ENCODE data around the gene ZNF683.
A peak's percentile ranks its signal among the peaks of the same experiment; 100 is the strongest.

The ZNF683 gene

DNA sequence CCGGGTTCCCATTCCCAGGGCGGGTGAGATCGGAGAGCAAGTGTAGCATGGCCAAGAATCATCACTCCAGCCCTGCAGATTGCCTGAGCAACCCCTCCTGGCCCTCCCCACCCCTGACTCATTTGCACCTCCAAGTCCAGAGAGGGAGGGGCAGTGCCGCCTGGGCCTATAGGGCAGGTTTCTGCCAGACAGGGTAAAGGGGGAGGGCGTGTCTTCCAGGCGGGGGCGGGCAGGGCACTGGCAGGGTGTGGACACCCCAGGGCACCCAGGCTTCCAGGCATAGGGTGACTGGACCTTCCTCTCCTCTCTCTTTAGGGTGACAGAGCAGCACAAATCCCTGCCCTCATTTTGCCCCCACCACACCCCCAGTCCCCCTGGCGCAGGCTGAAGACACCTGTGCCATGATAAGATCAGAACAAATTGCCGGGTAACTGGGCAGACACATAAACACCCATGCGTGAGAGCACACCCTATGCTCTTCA lies 15.4 kb downstream of the ZNF683 start:
- no peak for DNase-seq

DNA sequence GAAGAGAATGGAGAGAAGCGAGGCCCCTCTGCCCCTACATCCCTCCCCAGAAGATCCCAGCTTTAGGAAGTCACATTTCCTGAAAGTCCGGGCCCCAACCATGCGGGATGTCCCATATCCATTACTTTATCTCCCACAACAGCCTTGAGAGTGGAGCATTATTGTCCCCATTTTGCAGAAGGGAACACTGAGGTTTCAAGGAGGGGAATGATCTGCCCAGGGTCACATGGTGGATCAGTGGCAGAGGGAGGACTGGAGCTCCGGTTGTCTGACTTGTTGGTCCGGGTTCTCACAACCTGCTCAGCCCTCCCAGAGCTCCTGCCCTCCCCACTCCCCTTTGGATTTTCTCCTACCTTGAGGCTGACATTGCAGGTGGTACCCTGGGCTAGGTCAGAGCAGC lies 16.4 kb downstream of the ZNF683 start:
- DNase-seq, result no peak

DNA sequence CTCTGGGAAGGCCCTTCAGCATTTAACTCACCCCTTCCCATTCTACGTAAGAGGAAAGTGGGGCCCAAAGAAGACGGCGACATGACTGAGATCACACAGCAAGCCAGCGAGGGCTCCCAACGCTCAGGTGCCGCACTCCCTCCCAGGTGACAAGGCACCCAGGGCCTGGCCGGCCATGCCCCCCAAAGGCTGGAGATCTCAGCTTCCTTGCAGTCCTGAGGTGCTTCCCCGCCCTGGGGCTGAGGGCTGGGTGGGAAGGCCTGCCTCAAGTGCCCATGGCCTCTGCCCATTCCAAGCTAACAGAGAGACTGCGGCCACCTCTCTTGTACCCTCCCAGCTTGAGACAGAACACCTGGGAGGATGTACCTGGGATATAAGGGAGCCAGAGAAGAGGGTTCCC lies 17.6 kb downstream of the ZNF683 start:
- DNase-seq, result no peak

DNA sequence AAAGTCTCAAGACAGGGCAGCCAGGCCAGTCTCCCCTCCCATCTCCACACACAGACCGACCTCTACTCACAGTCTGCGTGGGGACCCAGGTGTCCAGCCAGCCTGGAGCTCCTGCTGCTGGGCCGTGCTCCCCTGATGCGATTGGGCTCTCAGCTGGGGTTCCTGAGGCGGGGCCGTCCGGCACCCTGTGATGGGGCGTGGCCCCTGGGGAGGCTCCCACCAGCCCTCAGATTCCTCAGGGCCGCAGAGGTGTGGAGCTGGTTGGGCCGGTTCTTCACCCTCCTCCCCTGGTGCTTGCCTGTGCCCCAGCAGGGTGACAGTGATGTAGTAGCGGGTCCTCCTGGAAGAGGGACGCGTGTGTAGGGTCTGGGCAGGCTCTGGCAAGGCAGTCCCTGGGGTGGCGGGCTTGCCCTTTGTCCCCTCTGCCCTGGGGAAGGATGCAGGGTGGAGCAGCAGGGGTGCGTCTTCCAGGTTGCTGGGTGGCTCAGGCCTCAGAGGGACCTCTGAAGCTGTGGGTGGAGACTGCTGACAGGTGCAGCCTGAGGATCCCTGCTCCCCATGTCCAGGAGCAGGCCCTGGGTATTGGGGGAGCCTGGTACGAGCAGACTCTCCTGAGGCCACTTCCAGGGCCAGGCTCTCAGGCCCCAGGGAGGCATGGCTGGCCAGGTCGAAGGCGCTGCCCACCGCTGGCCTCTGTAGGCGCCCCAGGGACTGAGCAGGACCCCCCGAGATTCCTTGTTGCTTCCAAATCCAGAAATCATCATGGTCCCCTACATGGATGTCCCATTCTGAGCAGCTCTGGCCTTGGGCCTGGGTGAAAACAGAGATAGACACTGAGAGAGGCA lies 18.4 kb downstream of the ZNF683 start, which contains the start of gene CRYBG2:
Gene CRYBG2 (minus strand): TSS at position 155 of the 845 bp plus-strand sequence. CDS start 7,473 bp downstream, outside the sequence.
- DNase-seq, result no peak

DNA sequence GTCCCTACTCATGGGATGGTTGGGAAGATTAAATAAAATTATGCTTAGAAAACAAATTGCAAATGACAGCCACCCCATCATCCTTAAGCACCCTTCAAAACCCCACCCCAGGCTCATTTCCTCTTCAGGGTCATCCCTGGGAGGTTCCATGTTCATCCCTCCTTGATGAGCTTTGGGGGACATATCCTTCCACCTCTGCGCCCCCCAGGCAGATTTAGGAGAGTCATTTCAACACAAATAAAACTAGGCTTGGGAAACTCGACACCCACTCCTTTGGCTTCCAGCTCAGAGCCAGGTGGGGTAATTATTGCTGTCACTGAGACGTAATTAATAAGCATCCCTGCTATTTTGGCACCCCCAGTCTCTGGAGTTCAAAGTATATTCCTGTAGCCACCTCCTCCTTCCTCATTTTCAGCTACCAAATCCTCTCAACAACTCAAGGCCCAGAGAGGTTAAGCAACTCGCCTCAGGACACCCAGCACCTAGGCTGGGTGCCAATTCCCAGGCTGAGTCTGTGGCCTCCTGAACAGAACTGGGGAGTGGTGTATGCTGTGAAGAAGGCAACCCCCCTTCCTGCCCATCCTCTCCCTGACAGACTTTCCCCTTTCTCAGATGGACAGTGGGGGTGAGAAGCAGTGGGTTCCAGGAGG lies 19.2 kb downstream of the ZNF683 start:
- no peak for DNase-seq

DNA sequence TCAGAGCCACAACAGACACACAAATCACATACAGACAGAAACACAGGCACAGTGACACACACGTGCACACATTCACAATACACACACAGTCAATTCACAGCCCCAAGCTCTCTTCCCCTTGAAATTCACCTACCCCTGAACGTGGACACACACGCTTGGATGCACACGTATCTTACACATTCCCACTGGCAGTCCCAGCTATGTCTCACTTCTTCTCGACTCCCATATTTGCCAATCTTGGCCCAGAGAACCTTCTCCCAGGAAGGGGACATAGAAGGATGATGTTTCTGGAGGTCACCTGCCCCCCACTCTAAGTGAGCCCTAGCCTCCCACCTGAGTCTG lies 20.2 kb downstream of the ZNF683 start:
- DNase-seq, result no peak

DNA sequence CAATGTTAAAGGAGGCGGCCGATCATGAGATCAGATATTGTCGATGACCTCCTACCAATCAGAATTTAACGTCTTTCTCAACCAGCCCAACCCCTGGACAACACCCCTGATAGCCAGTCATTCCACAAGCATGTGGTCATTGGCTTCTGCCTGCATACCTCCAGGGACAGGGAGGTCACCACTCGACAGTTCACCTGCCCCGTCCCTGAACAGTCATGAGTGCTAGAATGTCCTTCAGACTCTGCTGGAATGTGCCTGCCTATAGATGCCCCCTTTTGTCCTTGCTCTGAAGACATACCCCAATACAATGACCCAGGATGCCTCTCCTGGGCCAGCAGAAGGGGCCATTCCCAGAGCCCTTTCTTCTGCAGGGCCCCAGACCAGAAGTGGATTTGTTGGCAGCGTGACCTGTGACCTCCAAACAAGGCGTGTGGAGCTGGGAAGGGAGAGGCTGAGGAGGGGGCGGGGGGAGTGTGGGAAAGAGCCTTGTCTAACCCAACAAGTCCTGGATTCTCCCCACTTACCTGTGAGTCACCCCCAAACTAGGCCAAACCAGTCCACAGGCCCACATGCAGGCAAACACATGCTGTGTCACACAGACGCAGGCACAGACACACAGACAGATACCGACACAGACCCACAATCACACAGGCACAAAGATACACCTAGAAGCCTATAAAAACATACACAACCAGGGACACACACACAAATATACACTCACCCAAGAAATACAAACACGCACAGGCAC lies 20.8 kb downstream of the ZNF683 start:
- no peak for DNase-seq

DNA sequence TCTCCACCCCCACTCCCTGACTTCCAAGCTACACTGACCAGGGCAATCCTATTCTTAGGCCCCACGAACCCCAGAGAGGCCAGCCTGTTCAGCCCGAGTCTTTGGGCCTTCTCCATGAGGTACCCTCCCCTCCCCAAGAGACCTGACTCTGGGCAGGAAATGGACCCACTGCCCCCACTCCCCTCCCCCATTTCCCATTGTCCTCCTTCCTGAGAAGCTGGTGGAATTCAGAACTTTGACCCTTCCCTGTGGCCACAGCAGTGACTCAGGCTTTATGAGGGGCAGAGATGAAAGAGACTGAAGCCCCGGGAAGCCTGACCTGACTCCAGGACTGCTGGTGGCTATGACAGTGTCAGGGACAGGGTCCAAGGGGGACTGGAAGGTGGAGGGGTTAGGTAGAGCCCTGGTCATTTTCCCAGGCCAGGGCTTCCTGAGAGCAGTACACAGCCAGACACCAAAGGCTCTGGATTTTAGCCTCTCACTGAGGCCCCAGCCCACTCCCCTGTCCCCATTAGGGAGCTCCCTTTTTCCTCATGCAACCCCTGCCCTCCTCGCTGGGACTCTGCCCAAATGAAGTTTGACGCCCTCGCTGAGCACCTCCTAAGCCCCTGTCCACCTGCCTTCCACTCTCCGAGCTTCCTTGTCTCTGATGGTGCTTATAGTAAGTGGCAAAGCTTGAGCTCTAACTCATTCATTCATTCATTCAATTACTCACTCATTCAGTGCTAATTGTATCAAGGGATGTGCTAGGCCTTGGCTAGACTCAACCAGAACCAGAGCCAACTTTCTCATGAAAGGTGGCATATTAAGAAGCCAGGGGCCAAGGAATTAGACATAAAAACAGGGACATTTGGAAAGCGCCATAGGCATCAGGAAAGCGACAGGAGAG lies 21.6 kb downstream of the ZNF683 start:
- no peak for DNase-seq

DNA sequence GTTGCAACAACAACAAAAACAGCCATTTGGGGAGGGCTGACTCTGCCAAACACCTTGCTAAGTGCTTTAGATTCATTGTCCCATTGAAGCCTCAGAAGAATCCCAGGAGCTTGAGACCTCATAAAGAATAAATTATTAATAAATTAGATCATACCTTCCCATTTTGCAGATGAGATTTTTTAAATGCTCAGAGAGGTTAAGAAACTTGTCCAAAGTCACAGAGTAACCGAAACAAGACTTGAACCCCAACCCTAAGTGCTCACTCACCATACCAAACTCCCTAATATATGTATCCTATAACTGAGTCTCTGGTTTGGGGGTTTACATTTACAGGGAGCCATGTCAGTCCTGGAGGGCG lies 22.2 kb downstream of the ZNF683 start:
- no peak for DNase-seq

DNA sequence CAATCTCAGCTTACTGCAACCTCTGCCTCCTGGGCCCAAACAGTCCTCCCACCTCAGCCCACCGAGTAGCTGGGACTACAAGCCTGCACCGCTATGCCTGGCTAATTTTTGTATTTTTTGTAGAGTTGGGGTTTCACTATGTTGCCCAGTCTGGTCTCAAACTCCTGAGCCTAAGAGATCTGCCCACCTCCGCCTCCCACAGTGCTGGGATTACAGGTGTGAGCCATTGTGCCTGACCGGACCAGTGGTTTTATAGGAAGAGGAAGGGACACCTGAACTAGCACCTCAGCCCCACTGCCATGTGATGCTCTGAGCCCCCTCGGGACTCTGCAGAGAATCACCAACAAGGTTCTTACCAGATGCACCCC lies 22.7 kb downstream of the ZNF683 start:
- DNase-seq, result no peak

DNA sequence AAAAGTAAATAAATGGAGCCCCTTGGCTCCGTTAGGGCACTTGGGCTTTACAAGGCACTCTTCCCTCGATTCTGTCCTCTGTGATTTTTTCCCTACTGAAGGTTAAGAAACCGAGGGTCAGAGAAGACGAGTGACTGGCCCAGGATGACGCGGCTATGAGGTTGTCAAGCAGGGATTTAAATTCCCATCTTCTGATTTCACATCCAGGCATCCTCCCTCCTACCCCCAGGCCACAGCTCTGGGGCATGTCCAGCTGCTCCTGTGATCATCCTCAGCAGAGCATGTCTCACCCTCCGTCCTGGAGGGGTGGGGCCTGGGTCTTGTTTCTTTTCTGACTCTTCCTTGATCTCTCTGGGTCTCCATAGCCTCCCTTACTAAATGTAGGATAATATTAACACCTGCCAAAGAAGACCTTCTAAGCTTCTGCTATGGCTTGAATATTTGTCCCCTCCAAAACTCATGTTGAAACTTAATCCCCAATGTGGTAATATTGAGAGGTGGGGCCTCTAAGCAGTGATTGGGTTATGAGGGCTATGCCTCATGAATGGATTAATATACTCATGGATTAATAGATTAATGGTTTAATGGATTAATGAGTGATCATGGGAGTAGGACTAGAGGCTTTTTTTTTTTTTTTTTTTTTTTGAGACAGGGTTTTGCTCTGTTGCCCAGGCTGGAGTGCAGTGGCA lies 23.2 kb downstream of the ZNF683 start:
- no peak for DNase-seq

DNA sequence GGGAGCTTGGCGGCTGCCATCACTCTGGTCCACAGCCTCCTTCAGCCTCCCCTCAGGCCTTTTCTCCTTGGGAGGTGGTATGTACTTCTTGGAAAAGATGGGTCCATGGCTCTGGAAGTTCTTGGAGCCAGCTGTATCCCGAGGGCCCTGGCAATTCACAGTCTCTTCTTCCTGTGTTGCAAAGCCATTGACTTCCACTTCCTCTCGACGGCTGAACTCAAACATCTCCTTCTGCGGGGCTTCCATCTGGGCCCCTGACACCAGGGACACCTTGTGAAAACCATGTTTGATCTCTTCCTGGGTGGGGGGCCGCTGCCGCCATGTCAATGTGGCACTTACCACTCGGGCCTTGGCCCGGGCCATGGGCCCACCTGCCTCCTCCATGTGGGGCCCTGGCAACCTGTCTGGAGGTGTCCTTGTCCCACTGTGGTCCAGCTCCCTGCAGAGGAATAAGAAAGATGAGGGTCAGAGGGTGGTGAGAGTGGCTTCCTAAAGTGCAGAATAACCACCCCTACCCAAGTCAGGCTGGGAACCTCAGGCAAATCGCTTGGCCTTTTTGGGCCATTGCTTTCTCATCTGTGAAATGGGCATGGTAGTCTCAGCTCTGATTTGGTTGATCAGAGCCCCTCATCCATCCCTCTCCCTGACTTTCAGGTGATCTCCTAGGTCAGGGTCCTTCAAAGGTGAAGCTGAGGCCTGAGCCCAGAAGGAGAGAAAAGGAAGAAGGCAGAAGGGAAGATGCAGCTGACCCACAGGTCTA lies 26.1 kb downstream of the ZNF683 start:
- DNase-seq, result no peak

DNA sequence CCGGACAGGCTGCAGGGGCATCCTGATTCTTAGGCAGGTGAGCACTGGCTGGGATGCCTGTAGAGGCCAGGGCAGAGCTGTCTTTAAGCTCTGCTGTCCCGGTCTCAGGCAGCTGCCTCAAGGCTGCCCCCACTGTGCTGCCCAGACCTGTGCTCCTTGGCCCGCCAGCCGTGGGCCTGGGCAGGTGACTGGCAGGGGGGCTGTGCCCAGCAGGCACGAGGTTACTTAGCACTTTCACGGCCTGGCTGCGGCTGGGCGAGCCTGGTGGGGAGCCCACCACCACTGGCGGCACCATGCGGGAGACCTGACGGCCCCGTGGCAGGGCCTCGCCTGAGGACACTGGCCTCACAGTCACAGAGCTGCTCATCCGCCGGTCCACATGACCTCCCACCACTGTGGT lies 26.8 kb downstream of the ZNF683 start:
- no peak for DNase-seq

DNA sequence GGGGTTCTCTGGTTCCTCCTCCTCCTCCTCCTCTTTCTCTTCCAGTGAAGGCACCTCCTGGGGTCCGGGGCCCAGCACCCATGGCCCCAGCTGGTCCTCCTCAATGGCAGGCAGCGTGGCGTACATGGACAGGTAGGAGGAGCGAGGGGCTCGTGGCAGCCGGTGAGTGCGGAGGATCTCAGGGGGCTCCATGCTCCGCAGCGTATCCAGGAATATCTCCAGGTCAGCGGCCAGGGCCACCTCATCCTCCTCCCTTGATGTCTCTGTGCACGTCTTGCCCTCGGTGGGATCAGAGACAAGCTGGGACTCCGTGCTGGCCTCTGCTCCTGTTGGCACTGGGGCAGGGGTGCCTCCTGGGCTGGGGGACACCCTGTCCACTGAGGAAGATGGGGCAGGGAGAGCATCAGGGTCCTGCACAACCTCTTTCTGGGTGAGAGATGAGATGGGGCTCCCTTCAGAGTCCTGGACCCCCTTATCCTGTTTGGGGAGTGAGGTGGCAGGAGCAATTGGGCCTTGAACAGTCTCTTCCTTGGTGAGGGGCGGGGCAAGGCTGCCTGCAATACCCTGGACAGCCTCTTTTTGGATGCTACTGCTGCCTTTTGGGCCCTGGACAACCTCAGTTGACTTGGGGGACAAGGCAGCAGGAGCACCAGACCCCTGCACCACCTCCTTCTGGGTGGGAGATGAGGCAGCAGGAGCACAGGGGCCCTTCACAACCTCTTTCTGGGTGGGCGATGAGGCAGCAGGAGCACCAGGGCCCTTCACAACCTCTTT lies 28.2 kb downstream of the ZNF683 start:
- no peak for DNase-seq

DNA sequence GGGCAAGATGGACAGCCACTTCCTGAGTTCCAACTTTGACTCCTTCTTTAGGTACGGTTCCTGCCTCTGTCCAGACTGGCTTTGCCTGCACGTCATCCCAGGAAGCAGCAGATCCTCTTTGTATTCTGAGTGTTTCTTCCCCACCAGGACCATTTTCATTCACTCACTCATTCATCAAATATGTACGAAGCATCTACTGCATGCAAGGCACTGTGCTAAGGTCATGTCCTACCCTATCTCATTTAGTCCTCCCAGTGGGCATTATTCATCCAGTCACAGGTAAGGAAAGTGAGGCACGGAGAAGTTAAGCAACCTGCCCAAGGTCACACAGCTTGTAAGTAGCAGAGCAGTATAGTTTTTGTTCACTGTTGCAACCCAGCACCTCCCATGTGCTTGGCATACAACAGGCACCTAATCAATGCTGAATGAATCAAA lies 32.5 kb downstream of the ZNF683 start:
- no peak for DNase-seq

DNA sequence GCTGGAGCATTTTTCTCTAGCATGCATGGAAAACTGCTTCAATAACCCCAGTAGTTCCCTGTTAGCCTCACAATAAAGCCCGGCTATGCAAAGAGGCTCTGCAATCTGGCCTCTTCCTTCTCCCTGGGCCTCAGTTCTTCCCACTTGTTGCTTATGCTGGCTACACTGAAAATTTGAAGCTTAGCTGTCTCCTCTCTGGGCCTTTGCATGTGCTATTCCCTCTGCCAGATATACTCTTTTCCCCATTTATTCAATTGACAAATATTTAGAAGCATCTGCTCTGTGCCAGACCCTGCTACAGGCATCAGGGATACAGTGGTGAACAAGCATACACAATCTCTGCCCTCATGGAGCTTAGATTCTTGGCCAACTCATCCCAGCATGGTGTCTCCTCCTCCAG lies 33.9 kb downstream of the ZNF683 start:
- no peak for DNase-seq

DNA sequence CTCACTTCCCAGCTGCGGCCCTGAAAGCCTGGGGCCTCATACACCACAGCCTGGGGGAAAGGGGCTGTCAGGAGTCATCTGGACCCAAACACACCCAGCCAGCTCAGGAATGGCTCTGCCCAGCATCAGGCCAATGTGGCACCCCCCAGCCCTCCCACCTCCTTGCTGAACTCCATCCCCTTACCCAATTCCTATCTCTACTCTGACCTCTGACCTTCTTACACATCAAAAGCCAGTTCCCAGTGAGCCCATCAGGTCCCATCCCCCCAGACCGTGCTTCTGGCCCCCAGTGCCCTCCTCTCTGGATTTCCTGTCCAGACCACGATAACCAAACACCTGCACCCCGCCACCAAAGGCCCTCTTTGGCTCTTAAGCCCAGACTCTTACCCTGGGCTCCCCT lies 34.9 kb downstream of the ZNF683 start:
- no peak for DNase-seq

DNA sequence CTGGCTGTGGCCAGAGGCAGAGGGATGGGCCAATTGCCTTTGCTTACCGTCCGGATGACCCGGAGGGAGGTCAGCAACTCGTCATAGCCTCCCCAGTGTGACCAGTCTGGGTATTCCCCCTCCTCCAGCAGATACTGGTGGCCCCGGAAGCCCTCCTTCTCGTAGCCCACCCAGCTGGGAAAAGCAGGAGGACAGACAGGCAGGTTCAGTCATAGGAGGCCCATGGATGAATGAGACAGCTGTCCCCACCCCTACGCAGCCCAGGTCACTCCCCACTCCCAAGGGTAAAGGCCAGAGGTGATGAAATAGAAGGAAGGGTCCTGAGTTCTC lies 35.4 kb downstream of the ZNF683 start:
- DNase-seq, result no peak

DNA sequence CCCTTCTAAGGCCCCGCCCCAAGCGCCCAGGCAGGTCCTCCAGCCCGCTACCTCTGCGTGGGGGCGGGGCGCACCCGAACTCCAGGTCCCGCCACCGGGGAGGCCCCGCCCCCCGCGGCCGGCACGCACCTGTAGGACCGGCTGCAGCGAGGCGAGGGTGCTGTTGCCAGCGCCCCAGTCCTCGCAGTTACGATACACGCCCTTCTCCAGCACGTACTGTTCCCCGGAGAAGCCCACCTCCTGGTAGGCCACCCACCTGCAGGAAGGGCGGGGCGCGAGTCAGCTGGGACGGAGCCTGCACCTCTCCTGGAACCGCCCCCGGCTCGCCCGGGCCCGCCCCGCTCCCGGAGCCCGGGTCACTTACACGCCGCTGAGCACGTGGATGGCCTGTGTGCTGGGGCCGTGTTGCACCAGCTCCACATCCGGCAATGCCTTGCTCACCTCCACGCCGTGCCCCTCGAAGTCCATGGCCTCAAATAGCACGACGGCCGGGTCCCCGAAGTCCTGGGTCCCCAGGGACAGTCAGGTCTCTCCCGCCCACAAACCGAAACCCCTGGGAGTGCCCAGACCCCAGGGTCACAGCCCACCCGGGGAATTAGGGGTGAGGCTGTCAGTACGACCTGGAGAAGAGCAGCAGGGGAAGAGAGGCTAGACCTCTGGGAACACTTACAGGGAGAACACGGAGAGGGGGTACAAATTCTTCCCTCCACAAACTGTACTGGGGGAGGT lies 35.9 kb downstream of the ZNF683 start:
- peak; percentile 89 for DNase-seq
